Left forelimb (tissue), 1 donor: ENCODE data around the gene GPC2.
"Not testable (repeated sequence)": the region's sequence is repeated elsewhere in the genome, so short reads cannot be mapped to it uniquely, and the experiment has no call there.

ENCODE experiments used
- DNase-seq: peaks from one replicate; pipeline ENCODE4 v3.0.0-alpha.2; 2018; ENCODE audit warnings: low spot score

The GPC2 gene

GRCh38 chr7:100152404-100152803, 24.8 kb downstream of the GPC2 start:
- no peak for DNase-seq

GRCh38 chr7:100148559-100149328, 28.4 kb downstream of the GPC2 start, which contains the start of gene LAMTOR4:
Gene LAMTOR4 (plus strand): TSS chr7:100148918. CDS start chr7:100148973, 55 bp downstream.
- DNase-seq: peak; percentile 96

DNA sequence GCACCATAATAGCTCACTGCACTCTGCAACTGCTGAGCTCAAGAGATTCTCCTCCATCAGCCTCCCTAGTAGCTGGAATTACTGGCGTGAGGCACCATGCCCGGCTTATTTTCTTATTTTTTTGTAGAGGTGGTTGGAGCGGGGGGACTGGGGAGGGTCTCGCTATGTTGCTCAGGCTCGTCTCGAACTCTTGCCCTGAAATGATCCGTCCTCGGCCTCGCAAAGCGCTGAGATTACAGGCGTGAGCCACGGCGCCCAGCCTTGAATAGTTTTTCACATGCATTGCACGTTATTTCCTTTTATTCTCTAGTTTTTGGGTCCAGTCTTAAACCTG, 29.0 kb downstream of the GPC2 start:
- DNase-seq: no peak

GRCh38 chr7:100147278-100147677, 29.9 kb downstream of the GPC2 start:
- no peak for DNase-seq

DNA sequence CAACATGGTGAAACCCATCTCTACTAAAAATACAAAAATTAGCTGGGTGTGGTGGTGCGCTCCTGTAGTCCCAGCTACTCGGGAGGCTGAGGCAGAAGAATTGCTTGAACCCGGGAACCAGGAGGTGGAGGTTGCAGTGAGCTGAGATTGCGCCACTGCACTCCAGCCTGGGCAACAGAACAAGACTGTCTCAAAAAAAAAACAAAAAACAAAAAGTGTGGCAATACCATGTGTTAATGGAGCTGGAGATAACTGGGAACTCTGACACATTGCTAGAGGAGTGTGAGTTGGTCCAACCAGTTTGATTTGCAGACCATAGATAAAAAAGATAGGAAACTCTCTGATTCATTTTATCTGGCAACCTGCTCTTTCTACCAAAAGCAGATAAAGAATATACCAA, 30.8 kb downstream of the GPC2 start:
- not testable (repeated sequence) for DNase-seq

DNA sequence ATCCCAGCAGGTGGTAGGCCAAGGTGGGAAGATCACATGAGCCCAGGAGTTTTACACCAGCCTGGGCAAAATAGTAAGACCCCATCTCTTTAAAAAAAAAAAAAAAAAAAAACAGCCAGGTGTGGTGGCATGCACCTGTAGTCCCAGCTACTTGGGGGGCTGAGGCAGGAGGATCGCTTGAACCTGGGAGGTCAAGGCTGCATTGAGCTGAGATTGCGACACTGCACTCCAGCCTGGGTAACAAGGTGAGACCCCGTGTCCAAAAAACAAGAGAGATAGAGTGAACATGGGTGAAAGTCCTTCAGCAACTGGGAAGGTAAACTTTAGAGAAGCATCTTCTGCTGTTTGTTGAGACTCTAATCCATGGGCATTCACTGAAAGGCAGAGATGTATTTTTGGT, 34.7 kb downstream of the GPC2 start:
- no peak for DNase-seq

DNA sequence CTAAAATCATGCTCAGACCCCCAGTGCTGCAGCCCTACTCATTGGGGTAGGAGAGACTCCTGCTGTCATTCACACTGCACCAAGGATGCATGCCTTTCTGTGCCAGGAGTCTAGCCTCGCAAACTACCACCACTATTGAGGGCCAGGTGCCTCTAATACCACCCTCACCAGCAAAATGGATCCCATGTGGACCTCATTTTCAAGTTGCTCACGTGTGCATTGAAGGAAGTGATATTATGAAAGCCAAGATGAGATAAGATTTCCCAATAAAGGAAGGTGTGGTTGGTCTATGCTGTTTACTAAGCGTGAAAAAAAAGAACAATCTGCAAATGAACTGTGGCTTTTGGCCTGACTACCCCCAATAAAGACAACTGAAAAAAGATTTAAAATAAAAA, 35.6 kb downstream of the GPC2 start:
- no peak for DNase-seq

DNA sequence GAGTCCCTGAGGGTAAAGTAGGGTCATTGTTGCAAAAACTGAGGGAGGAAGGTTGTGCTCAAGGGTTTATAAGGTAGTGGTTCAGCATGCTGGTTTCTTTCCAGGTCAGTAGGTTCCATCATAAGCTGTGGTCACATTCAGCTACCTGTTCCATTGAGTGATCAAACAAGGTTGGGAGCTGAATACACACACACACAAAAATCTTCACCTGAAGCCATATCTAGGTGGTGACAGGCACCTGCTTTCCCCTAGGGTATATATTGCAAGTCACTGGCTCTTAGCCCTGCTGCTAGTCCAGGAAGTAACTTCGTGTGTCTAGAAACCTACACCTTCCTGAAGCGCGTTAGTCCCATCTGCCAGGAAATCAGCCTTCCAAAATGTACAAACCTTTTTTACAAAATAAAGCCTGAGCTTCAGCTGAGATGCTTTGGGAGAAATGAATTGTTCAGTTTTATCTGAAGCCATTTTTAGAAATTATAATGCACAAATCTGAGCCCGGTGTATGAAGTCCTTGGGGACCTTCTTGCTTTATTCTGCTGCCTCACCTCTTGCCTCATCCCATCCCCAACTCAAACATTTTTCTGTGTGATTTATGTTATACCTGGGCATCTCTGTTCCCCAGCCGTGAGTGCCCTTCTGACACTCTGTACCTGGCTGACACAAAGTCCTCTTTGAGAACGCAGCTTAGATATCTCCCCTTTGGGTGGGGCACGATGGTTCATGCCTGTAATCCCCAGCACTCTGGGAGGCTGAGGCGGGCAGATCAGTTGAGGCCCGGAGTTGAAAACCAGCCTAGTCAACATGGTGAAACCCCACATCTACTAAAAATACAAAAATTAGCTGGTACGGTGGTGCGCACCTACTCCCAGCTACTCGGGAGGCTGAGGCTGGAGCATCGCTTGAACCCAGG, 39.1 kb downstream of the GPC2 start:
- DNase-seq: no peak

DNA sequence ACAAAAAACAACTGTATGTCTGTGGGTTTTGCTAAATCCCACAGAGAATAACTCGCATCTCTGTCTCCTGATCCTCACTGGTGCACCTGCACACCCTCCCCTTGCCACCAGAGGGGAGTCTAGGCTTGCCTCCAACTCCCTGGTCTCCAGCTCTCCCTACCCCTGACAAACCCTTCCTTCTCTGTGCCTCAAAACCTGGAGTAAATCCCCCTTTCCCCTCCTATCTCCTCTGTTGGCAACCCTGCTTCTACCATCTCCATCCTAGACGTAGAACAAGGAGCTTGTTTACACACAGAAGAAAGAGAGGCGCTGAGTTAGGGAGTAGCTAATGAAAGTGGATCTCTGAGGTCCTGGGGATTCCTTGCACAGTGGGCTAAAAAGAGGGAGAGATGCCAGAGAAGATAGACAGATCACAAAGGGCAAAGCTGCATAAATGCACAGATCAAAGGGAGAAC, 44.5 kb downstream of the GPC2 start:
- DNase-seq: no peak

GRCh38 chr7:100132126-100132525, 45.1 kb downstream of the GPC2 start:
- DNase-seq: no peak

GRCh38 chr7:100130608-100131453, 46.4 kb downstream of the GPC2 start:
- peak; percentile 88 for DNase-seq

GRCh38 chr7:100130220-100130607, 47.0 kb downstream of the GPC2 start:
- DNase-seq: not testable (repeated sequence)

GRCh38 chr7:100128637-100128963, 48.6 kb downstream of the GPC2 start:
- DNase-seq: no peak

GRCh38 chr7:100127866-100128636, 49.1 kb downstream of the GPC2 start:
- no peak for DNase-seq

- DNase-seq: peak; percentile 95
These were observed 50.0 kb downstream of the GPC2 start, which contains the start of gene MBLAC1 for GRCh38 chr7:100126931-100127865. Gene MBLAC1 (plus strand): TSS chr7:100126967. CDS start chr7:100127396, 429 bp downstream.

- DNase-seq: no peak
These were observed 50.8 kb downstream of the GPC2 start for GRCh38 chr7:100126239-100126930.

GRCh38 chr7:100124301-100125230, 52.6 kb downstream of the GPC2 start:
- no peak for DNase-seq

DNA sequence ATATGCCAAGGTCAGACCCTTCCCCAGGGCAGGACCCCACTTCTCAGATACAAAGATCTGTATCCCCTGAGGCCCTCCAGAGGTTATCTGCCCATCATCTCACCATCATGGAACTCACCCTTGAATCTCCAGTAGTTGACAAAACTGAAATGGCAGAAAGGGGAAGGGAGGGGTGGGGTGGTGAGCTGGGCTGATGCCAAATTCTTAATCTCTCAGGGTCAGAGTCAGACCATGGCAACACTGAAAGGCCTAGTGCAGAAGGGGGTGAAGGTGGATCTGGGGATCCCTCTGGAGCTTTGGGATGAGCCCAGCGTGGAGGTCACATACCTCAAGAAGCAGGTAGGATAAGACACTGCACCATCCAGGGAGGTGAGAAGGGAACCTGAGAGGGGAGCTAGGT, 54.6 kb downstream of the GPC2 start:
- no peak for DNase-seq

- no peak for DNase-seq
These were observed 55.1 kb downstream of the GPC2 start for GRCh38 chr7:100122067-100122466.
